Naive thymus-derived CD4-positive, alpha-beta T cell (primary cell): ENCODE measurements around the gene NLGN4X. TPM values are rescaled to one million over a fixed set of nuclear protein-coding genes. Genes with fewer than 3 reads are reported as not detected.

Experiments used
- ATAC-seq: fragments of 150-1000 bp; cut with Tn5 transposase; 2 replicates; pipeline ENCODE4 v1.10.0; 2021; ENCODE audit warnings: mild to moderate bottlenecking, moderate library complexity
- CTCF ChIA-PET: fragments of 350-600 bp; sonication (Branson Sonifier 250); formaldehyde crosslinking; loops from one replicate; lab custom pipeline; 2021; ENCODE audit warnings: antibody characterized with exemption; lab: Charles Lee
- POLR2A ChIA-PET: fragments of 350-600 bp; sonication (Branson Sonifier 250); formaldehyde crosslinking; loops from one replicate; lab custom pipeline; 2021; ENCODE audit warnings: antibody characterized with exemption, inconsistent platforms; lab: Charles Lee
- DNase-seq, 9 donors: peaks; one replicate each; pipeline versions ENCODE4 v3.0.0 to v3.0.0-alpha.2; 2020 to 2022; ENCODE audit warnings: mixed read lengths in 1 of 9
- H3K27ac ChIP-seq: one replicate; pipeline ENCODE4 v1.7.0; 2013; ENCODE audit warnings: mild to moderate bottlenecking, low read depth, low read length, moderate library complexity
- H3K27me3 ChIP-seq, 2 donors: one replicate each; pipeline ENCODE4 v1.7.0; 2013; ENCODE audit warnings: low read length in 2 of 2, mild to moderate bottlenecking in 2 of 2, moderate library complexity in 2 of 2; ENCODE audit not compliant: control insufficient read depth in 2 of 2, insufficient read depth in 2 of 2
- H3K36me3 ChIP-seq, 3 experiments: 1 replicate in 2 of 3; 2 replicates in 1 of 3; pipeline ENCODE4 v1.7.0; 2013; ENCODE audit warnings: low read length in 3 of 3, mild to moderate bottlenecking in 3 of 3, moderate library complexity in 1 of 3; ENCODE audit not compliant: insufficient read depth in 3 of 3, control insufficient read depth in 2 of 3
- H3K4me1 ChIP-seq, 2 donors: one replicate each; pipeline ENCODE4 v1.7.0; 2013; ENCODE audit warnings: low read length in 2 of 2, mild to moderate bottlenecking in 2 of 2, moderate library complexity in 1 of 2; ENCODE audit not compliant: control insufficient read depth in 2 of 2, insufficient read depth in 2 of 2
- H3K4me3 ChIP-seq: 2 replicates; pipeline ENCODE4 v1.7.0; 2013; ENCODE audit warnings: mild to moderate bottlenecking, low read length
- H3K9me3 ChIP-seq, 3 experiments: 1 replicate in 2 of 3; 2 replicates in 1 of 3; pipeline ENCODE4 v1.7.0; 2013; ENCODE audit warnings: low read length in 3 of 3; ENCODE audit not compliant: control insufficient read depth in 2 of 3
- H3K27ac Mint-ChIP-seq, 9 donors: one replicate each; pipeline ENCODE4 v1.8.0; 2020 to 2022; ENCODE audit warnings: mixed read lengths in 9 of 9, mild to moderate bottlenecking in 8 of 9, moderate library complexity in 5 of 9, inconsistent platforms in 2 of 9
- H3K27me3 Mint-ChIP-seq, 5 donors: one replicate each; pipeline ENCODE4 v1.8.0; 2021 to 2022; ENCODE audit warnings: mixed read lengths in 5 of 5, mild to moderate bottlenecking in 1 of 5
- H3K36me3 Mint-ChIP-seq, 5 donors: one replicate each; pipeline ENCODE4 v1.8.0; 2020 to 2022; ENCODE audit warnings: mixed read lengths in 5 of 5, mild to moderate bottlenecking in 3 of 5, inconsistent platforms in 1 of 5
- H3K4me1 Mint-ChIP-seq, 7 donors: one replicate each; pipeline ENCODE4 v1.8.0; 2020 to 2022; ENCODE audit warnings: mixed read lengths in 7 of 7, mild to moderate bottlenecking in 3 of 7, inconsistent platforms in 1 of 7
- H3K4me3 Mint-ChIP-seq, 10 donors: one replicate each; pipeline ENCODE4 v1.8.0; 2020 to 2022; ENCODE audit warnings: mild to moderate bottlenecking in 10 of 10, mixed read lengths in 10 of 10, moderate library complexity in 6 of 10, inconsistent platforms in 2 of 10
- H3K9me3 Mint-ChIP-seq, 11 donors: one replicate each; pipeline ENCODE4 v1.8.0; 2020 to 2022; ENCODE audit warnings: mixed read lengths in 11 of 11, mild to moderate bottlenecking in 4 of 11, inconsistent platforms in 1 of 11, moderate library complexity in 1 of 11
- intact Hi-C, 2 donors: fragments of 100-400 bp; cut with micrococcal nuclease; formaldehyde crosslinking; loops; one replicate each; pipeline ENCODE4 v1.15.1; 2023
- polyA plus RNA-seq, 2 donors: library from polyadenylated mRNA; unstranded; fragments of 300-500 nt; fragmentation: Illumina TruSeq; gene quantifications; one replicate each; pipeline ENCODE4 v1.2.3, GENCODE V29; 2021
- total RNA-seq, 6 experiments: library from RNA in 5 of 6; stranded (reverse) in 5 of 6; gene quantifications; 1 replicate in 5 of 6; 2 replicates in 1 of 6; pipeline ENCODE4 v1.2.3 and lab custom pipeline; 2021 to 2026

Gene NLGN4X
- total and polyA plus RNA-seq, 7 experiments from 2014 or later = 0.17 TPM; not detected in 6

DNA sequence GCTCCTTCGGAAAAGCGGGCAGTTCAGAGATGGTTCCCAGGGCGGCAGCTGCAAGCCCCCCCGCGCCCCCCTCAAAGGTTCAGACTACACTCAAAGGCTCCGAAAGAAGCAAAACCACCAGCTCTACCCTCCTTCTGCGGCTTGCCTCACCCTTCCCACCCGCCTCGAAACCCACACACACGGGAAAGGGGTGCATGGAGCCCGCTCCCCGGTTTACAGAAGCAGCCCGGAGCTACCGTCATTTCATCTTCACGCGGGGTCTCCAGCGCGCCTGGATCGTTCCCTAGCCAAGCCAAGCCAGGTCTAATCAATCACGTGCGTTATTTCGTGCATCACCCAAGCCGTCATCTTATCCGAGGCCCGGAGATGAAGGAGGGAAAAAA, 1.2 kb downstream of the NLGN4X start:
- Histone ChIP-seq H3K36me3 (no peaks in the 10 kb centered on the region), H3K27ac (no peak overlapping the region), H3K4me3 (no peak overlapping the region), H3K9me3 (no peaks in the 10 kb centered on the region), H3K27me3 (no peaks in the 10 kb centered on the region), H3K4me1 (no peaks in the 10 kb centered on the region)
- peaks cover 26 to 44% (median 34%) of the 10 kb centered on the region in 5 donors for H3K27me3 Mint-ChIP-seq
- no peak for ATAC-seq
- no peak for DNase-seq
- H3K9me3 Mint-ChIP-seq = peaks cover 0 to 13% (median 1%) of the 10 kb centered on the region in 11 donors
- intact Hi-C loops = no loop called here
- POLR2A ChIA-PET = no interaction called here
- peaks cover 0 to 20% (median 0%) of the 10 kb centered on the region in 7 donors for H3K4me1 Mint-ChIP-seq
- H3K27ac Mint-ChIP-seq = no peak overlapping the region
- peaks cover 0 to 13% (median 0%) of the 10 kb centered on the region in 5 donors for H3K36me3 Mint-ChIP-seq
- CTCF ChIA-PET = no interaction called here
- H3K4me3 Mint-ChIP-seq = peak overlapping the region in 7 of 10 donors; percentile 42 to 74 (median 64)

DNA sequence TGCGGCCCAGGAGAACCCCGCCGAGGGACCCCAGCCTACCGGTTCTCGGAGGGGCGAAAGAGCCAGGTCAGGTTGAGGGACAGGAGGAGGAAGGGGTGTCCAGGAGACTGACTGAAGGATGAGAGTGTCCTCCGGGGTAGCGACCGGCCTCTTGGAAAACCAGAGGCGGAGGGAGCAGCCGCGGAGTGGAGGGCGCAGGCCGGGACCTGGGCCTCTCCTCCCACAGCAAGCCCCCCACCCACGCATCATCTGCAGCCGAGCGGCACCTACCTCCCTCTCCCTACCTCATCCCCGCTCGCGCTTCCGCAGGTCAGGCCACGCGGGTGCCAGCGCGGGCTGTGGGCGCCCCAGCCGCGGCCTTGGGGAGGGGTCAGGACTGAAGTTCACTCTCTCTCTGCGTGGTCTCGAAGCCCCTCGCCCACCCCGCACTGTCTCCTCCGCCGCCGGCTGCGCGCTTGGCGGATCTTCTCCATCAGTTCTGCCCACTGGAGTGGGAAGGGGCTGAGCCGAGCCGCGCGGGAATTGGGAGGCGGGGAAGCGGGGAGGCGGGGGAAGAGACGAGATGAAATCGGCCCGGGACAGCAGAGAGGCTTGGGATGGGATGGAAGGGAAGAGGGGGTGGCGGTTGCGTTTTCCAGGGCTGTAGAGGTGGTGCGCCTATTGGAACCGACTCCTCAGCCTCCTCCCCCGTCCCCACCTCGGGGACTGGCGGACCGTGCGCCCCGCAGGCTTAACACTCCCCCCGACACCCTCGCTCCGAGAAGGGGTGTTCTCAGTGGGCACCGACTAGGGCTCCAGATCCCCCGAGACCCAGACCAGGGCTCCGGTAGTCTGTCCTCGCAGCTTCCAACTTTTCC, 1.8 kb downstream of the NLGN4X start:
- Mint-ChIP-seq H3K9me3 (peaks cover 0 to 13% (median 1%) of the 10 kb centered on the region in 11 donors), H3K27me3 (peaks cover 26 to 44% (median 34%) of the 10 kb centered on the region in 5 donors), H3K4me3 (peak overlapping the region in 5 of 10 donors; percentile 57 to 74 (median 64)), H3K4me1 (peaks cover 0 to 20% (median 0%) of the 10 kb centered on the region in 7 donors), H3K27ac (no peak overlapping the region), H3K36me3 (peaks cover 0 to 13% (median 0%) of the 10 kb centered on the region in 5 donors)
- H3K27ac ChIP-seq = no peak overlapping the region
- H3K4me3 ChIP-seq = no peak overlapping the region
- no peaks in the 10 kb centered on the region for H3K27me3 ChIP-seq
- H3K9me3 ChIP-seq = no peaks in the 10 kb centered on the region
- H3K36me3 ChIP-seq = no peaks in the 10 kb centered on the region
- DNase-seq (no peak), ATAC-seq (no peak)
- intact Hi-C loops = no loop called here
- ChIA-PET CTCF (no interaction called here), POLR2A (no interaction called here)
- H3K4me1 ChIP-seq = no peaks in the 10 kb centered on the region

DNA sequence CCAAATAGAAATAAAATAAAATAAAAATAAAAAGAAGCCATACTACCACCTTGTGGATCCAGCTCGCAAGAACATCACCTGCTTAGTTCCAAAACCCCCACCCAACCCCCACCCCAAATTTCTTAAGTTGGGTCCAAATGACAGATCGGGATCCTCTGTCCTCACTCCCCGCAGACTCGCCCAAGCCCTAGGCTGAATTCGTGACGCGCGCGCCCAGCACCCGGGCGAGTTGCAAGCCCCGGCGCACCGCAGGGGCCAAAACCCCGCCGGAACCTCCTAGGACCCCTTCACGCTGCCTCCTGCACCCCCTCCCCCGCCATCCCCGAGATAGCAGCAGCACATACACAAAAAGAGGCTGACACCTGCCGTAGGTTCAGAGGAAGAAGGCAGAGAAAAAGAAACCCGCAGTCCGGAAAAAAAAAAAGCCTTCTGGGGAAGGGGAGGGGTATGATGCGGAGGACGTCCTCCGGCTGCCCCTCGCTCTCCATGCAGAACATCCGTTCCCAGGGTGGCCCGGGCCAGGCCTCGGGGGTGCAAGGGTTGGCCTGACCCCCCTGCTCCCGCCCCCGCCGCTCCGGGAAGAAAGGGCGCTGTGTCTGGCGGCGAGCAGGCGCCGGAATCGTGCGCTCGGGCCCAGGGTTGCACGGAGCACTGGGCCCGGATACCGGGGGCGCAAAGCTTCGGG, 2.6 kb downstream of the NLGN4X start:
- H3K27ac ChIP-seq = no peak overlapping the region
- no peaks in the 10 kb centered on the region for H3K36me3 ChIP-seq
- no peaks in the 10 kb centered on the region for H3K4me1 ChIP-seq
- ATAC-seq (no peak), DNase-seq (no peak)
- no peak overlapping the region for H3K4me3 ChIP-seq
- Mint-ChIP-seq H3K9me3 (peaks cover 0 to 13% (median 1%) of the 10 kb centered on the region in 11 donors), H3K4me3 (peak overlapping the region in 8 of 10 donors; percentile 9 to 72 (median 54)), H3K27ac (no peak overlapping the region), H3K36me3 (peaks cover 0 to 13% (median 0%) of the 10 kb centered on the region in 5 donors), H3K27me3 (peaks cover 26 to 41% (median 29%) of the 10 kb centered on the region in 5 donors), H3K4me1 (peaks cover 0 to 20% (median 0%) of the 10 kb centered on the region in 7 donors)
- H3K9me3 ChIP-seq = no peaks in the 10 kb centered on the region
- intact Hi-C loops = no loop called here
- POLR2A ChIA-PET = no interaction called here
- CTCF ChIA-PET = no interaction called here
- no peaks in the 10 kb centered on the region for H3K27me3 ChIP-seq

DNA sequence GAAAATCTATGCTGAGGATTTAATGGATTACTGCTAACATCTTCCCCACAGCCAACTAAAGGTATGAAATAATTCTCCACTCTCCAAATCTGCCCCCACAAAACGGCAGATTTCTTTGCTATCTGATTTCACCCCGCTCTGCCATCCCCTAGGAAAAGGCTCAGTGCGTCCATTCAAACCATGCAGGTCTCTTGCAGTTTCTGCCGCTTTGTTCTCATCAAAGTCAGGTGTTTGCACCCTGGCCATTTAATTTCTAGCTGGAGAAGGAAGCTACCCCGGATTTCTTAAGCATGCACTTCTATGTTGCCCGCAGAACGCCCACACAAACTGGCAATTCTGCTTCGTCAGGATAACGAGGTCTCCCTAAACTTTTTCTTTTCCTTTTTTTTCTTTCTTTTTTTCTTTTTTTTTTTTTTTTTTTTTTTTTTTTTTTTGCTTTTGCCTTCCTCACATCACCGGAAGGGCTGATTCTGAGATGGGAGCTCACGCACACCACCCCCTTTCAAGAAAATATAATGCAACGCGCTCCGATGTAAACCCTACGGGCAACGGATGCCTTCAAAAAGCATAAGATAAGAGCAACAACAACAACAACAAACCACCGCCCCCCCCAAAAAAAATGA, 3.3 kb downstream of the NLGN4X start:
- Mint-ChIP-seq H3K27ac (no peak overlapping the region), H3K36me3 (peaks cover 0 to 8% (median 0%) of the 10 kb centered on the region in 5 donors), H3K9me3 (peaks cover 0 to 7% (median 0%) of the 10 kb centered on the region in 11 donors), H3K4me1 (peaks cover 0 to 20% (median 0%) of the 10 kb centered on the region in 7 donors), H3K4me3 (peak overlapping the region in 9 of 10 donors; percentile 20 to 72 (median 56)), H3K27me3 (peaks cover 23 to 34% (median 26%) of the 10 kb centered on the region in 5 donors)
- ATAC-seq = no peak
- H3K9me3 ChIP-seq = no peaks in the 10 kb centered on the region
- no peak overlapping the region for H3K4me3 ChIP-seq
- DNase-seq = no peak
- no peaks in the 10 kb centered on the region for H3K27me3 ChIP-seq
- intact Hi-C loops = no loop called here
- CTCF ChIA-PET = no interaction called here
- POLR2A ChIA-PET = no interaction called here
- no peak overlapping the region for H3K27ac ChIP-seq
- H3K36me3 ChIP-seq = no peaks in the 10 kb centered on the region
- no peaks in the 10 kb centered on the region for H3K4me1 ChIP-seq

DNA sequence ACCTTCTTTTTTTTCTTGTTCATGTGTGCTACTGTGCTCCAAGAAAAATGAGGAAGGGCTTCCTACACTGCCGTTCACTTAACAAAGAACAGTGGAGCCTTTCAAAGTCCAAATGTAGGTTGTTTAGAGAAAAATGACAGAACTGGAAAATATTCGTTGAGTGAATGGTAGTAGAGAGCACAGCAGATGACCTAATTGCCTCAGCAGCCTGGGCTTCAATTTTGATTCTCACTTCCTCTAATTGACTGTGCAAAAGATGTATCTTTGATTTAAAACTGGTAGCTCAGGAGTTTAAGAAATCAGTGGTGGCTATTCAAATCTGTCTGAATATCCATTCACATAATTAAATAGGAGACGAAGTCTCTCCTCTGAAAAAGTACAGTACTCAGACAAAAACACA, 5.2 kb downstream of the NLGN4X start:
- no peaks in the 10 kb centered on the region for H3K4me1 ChIP-seq
- no peak overlapping the region for H3K27ac ChIP-seq
- Mint-ChIP-seq H3K4me1 (peaks cover 0 to 15% (median 0%) of the 10 kb centered on the region in 7 donors), H3K4me3 (no peak overlapping the region), H3K27ac (no peak overlapping the region), H3K27me3 (peaks cover 8 to 22% (median 16%) of the 10 kb centered on the region in 5 donors), H3K9me3 (peaks cover 0 to 6% (median 0%) of the 10 kb centered on the region in 11 donors), H3K36me3 (peaks cover 0 to 2% (median 0%) of the 10 kb centered on the region in 5 donors)
- H3K4me3 ChIP-seq = no peak overlapping the region
- H3K9me3 ChIP-seq = no peaks in the 10 kb centered on the region
- no peaks in the 10 kb centered on the region for H3K27me3 ChIP-seq
- no peaks in the 10 kb centered on the region for H3K36me3 ChIP-seq
- DNase-seq = no peak
- intact Hi-C loops = no loop called here
- ATAC-seq = no peak
- CTCF ChIA-PET = no interaction called here
- POLR2A ChIA-PET = no interaction called here

DNA sequence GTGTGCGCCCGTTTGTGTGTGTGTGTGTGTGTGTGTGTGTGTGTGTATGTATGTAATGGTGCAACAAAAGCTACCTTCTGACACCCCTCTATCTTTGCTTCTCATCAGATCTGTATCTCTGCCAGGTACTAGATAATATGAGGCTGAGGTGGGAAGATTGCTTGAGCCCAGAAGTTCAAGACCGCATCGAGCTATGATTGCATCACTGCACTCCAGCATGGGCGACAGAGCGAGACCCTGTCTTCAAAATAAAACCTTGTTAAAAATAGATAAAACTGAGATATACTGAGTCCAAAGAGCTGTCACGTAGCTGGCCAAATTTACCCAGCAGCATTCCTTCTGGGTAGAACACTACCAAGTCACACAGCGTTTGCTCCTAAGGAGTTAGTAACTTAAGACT, 18.4 kb downstream of the NLGN4X start:
- CTCF ChIA-PET = no interaction called here
- no peaks in the 10 kb centered on the region for H3K36me3 ChIP-seq
- Mint-ChIP-seq H3K9me3 (peaks cover 0 to 3% (median 0%) of the 10 kb centered on the region in 11 donors), H3K36me3 (no peaks in the 10 kb centered on the region), H3K4me1 (no peaks in the 10 kb centered on the region), H3K27me3 (no peaks in the 10 kb centered on the region), H3K4me3 (no peak overlapping the region), H3K27ac (no peak overlapping the region)
- H3K27ac ChIP-seq = no peak overlapping the region
- intact Hi-C loops = no loop called here
- H3K4me1 ChIP-seq = no peaks in the 10 kb centered on the region
- H3K4me3 ChIP-seq = no peak overlapping the region
- POLR2A ChIA-PET = no interaction called here
- no peaks in the 10 kb centered on the region for H3K9me3 ChIP-seq
- no peak for DNase-seq
- ATAC-seq = no peak
- no peaks in the 10 kb centered on the region for H3K27me3 ChIP-seq
